GM10266 (cell line): ENCODE results near the gene GLIPR1.
"Not testable (repeated sequence)": the region's sequence is repeated elsewhere in the genome, so short reads cannot be mapped to it uniquely, and the experiment has no call there.

Source experiments
- DNase-seq: peaks from one replicate; pipeline ENCODE4 v3.0.0; 2012; ENCODE audit errors: extremely low spot score
- CTCF ChIP-seq: IDR thresholded peaks from 2 replicates; pipeline ENCODE4 v1.5.1; 2012; ENCODE audit warnings: mild to moderate bottlenecking, low read depth; ENCODE audit not compliant: control insufficient read depth, insufficient read depth; ENCODE audit errors: missing control alignments

GLIPR1 gene

GRCh38 chr12:75457191-75457590, 23.4 kb upstream of the GLIPR1 start:
- TF ChIP-seq CTCF: no peak
- DNase-seq: no peak

- not testable (repeated sequence) for DNase-seq
Measured at GRCh38 chr12:75457866-75458265, 22.7 kb upstream of the GLIPR1 start.

- TF ChIP-seq CTCF: no peak
- DNase-seq: no peak
Measured at GRCh38 chr12:75459755-75460154, 20.8 kb upstream of the GLIPR1 start.

GRCh38 chr12:75460204-75460603, 20.4 kb upstream of the GLIPR1 start:
- TF ChIP-seq CTCF: no peak
- no peak for DNase-seq

- DNase-seq: no peak
- TF ChIP-seq CTCF: no peak
Measured at GRCh38 chr12:75471902-75472890, 8.4 kb upstream of the GLIPR1 start.

GRCh38 chr12:75474116-75474515, 6.4 kb upstream of the GLIPR1 start:
- DNase-seq: no peak
- TF ChIP-seq CTCF: no peak

- no peak for DNase-seq
- TF ChIP-seq CTCF: no peak
Measured at GRCh38 chr12:75476071-75476470, 4.5 kb upstream of the GLIPR1 start.
